ENCODE data around the gene IRX3.

IRX3 gene

GRCh38 chr16:54313789-54314188 is 27.2 kb upstream of the IRX3 start:
- no peak for DNase-seq (ENCODE audit: low read depth)
- H3K4me3 ChIP-seq (ENCODE audit: control insufficient read depth, low read depth, low read length), result no peak overlapping the region
- TF ChIP-seq CTCF (IDR thresholded peaks at IDR 0.05; ENCODE audit: control insufficient read depth, insufficient read depth, low read depth, low read length, missing control alignments), result no peak

DNA sequence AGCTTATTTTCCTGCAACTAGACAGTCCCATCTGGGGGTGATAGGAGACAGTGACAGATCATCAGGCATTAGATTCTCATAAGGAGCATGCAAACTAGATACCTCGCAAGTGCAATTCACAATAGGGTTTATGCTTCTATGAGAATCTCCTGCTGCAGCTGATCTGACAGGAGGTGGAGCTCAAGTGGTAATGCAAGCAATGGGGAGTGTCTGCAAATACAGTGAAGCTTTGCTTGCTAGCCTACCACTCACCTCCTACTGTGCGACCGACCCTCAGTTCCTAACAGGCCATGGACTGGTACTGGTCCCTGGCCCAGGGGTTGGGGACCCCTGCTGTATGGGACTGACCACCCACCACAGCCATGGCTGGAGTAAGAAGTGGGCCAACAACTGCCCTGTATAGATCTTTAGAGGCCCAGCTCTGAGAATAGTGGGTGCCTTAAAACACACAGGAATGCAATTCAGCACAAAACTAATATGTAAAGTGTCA is 26.0 kb upstream of the IRX3 start:
- H3K4me3 ChIP-seq (ENCODE audit: control insufficient read depth, low read depth, low read length), result no peak overlapping the region
- no peak for DNase-seq (ENCODE audit: low read depth)
- TF ChIP-seq CTCF (IDR thresholded peaks at IDR 0.05; ENCODE audit: control insufficient read depth, insufficient read depth, low read depth, low read length, missing control alignments), result no peak

GRCh38 chr16:54309341-54309740 is 22.8 kb upstream of the IRX3 start:
- no peak for DNase-seq (ENCODE audit: low read depth)
- no peak overlapping the region for H3K4me3 ChIP-seq (ENCODE audit: control insufficient read depth, low read depth, low read length)
- TF ChIP-seq CTCF (IDR thresholded peaks at IDR 0.05; ENCODE audit: control insufficient read depth, insufficient read depth, low read depth, low read length, missing control alignments), result no peak

DNA sequence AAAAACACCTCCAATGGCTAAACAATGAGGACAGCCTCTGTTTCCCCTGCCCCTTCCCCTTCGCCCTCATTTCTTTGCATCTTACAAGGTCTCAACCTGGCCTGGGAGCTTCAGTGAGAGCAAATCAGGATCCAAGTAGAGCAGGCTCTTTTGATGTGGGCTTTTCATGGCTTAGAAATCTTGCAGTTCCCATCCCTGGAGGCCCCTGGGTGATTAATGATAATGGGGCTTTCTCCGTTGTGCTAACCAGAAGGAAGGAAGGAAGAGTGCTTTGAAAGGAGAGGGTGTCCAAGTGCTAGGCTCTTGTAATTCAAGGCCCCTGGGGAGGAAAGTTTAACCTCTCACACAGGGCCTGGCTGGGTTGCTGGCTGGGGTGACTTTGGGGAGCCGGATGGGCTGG is 18.5 kb upstream of the IRX3 start:
- H3K4me3 ChIP-seq (ENCODE audit: control insufficient read depth, low read depth, low read length), result no peak overlapping the region
- no peak for TF ChIP-seq CTCF (IDR thresholded peaks at IDR 0.05; ENCODE audit: control insufficient read depth, insufficient read depth, low read depth, low read length, missing control alignments)
- DNase-seq (ENCODE audit: low read depth), result no peak

GRCh38 chr16:54303613-54304012 is 17.0 kb upstream of the IRX3 start:
- TF ChIP-seq CTCF (IDR thresholded peaks at IDR 0.05; ENCODE audit: control insufficient read depth, insufficient read depth, low read depth, low read length, missing control alignments), result no peak
- no peak for DNase-seq (ENCODE audit: low read depth)
- H3K4me3 ChIP-seq (ENCODE audit: control insufficient read depth, low read depth, low read length), result no peak overlapping the region

- H3K4me3 ChIP-seq (ENCODE audit: control insufficient read depth, low read depth, low read length), result no peak overlapping the region
- TF ChIP-seq CTCF (IDR thresholded peaks at IDR 0.05; ENCODE audit: control insufficient read depth, insufficient read depth, low read depth, low read length, missing control alignments), result no peak
- DNase-seq (ENCODE audit: low read depth), result no peak
Measured at GRCh38 chr16:54297154-54297553, 10.6 kb upstream of the IRX3 start.

- no peak for DNase-seq (ENCODE audit: low read depth)
- no peak for TF ChIP-seq CTCF (IDR thresholded peaks at IDR 0.05; ENCODE audit: control insufficient read depth, insufficient read depth, low read depth, low read length, missing control alignments)
Measured at GRCh38 chr16:54296543-54296942, 10.0 kb upstream of the IRX3 start.

More at GRCh38 chr16:54296543-54296942, 10.0 kb upstream of the IRX3 start:
- no peak overlapping the region for H3K4me3 ChIP-seq (ENCODE audit: control insufficient read depth, low read depth, low read length)
